Testis (tissue), 3 donors: ENCODE measurements around the gene ZC3HAV1. TPM values are rescaled to one million over a fixed set of nuclear protein-coding genes. Genes with fewer than 3 reads are reported as not detected.

Source experiments
- DNase-seq: peaks from one replicate; pipeline ENCODE4 v3.0.0-alpha.2; 2019
- H3K27ac ChIP-seq, 2 donors: fragments of 200-600 bp; sonication (generic); one replicate each; pipeline ENCODE4 v1.5.1; 2019
- H3K27me3 ChIP-seq: fragments of 200-600 bp; sonication (generic); one replicate; pipeline ENCODE4 v1.5.1; 2019
- H3K36me3 ChIP-seq: fragments of 200-600 bp; sonication (generic); one replicate; pipeline ENCODE4 v1.5.1; 2017; ENCODE audit warnings: low read depth; ENCODE audit errors: missing control alignments
- H3K4me1 ChIP-seq: fragments of 200-600 bp; sonication (generic); one replicate; pipeline ENCODE4 v1.5.1; 2019
- H3K4me3 ChIP-seq, 2 donors: fragments of 200-600 bp; sonication (generic); one replicate each; pipeline ENCODE4 v1.5.1; 2017 to 2019
- H3K9me3 ChIP-seq: fragments of 200-600 bp; sonication (generic); one replicate; pipeline ENCODE4 v1.5.1; 2017
- CTCF ChIP-seq, 3 experiments: fragments of 450-650 bp in 2 of 3; fragments of 200-600 bp in 1 of 3; sonication (generic) in 1 of 3; IDR thresholded peaks; one replicate each; pipeline ENCODE4 v1.5.1; 2016 to 2019; ENCODE audit warnings: antibody characterized with exemption in 3 of 3, mild to moderate bottlenecking in 2 of 3, moderate library complexity in 1 of 3
- POLR2A ChIP-seq: fragments of 450-650 bp; IDR thresholded peaks from one replicate; pipeline ENCODE4 v1.6.1; 2017; ENCODE audit warnings: antibody characterized with exemption, mild to moderate bottlenecking, moderate library complexity
- WGBS, 2 donors: methylation state at CpG; one replicate each; pipeline ENCODE4 v1.1.5; 2018; 5-methylcytosine and 5-hydroxymethylcytosine counted together
- intact Hi-C: fragments of 100-400 bp; cut with DNase I; formaldehyde crosslinking; loops from one replicate; pipeline ENCODE4 v1.15.1; 2023; ENCODE audit warnings: low total_unique reads
- polyA plus RNA-seq: library from polyadenylated mRNA; stranded (reverse); fragments of 350-450 nt; fragmentation: Illumina TruSeq; extraction: RNeasy Lipid Tissue Mini Kit (QIAGEN cat#74804); gene quantifications from one replicate; pipeline ENCODE4 v1.2.3, GENCODE V29; 2014; ENCODE audit warnings: low read depth, low replicate concordance; ENCODE audit not compliant: insufficient read depth
- total RNA-seq, 2 donors: library from RNA; depleted of rRNA; stranded (reverse); fragments of >200 nt; gene quantifications; one replicate each; pipeline ENCODE4 v1.2.3, GENCODE V29; 2016

ZC3HAV1 gene
- total and polyA plus RNA-seq, 3 donors from 2014 or later = 13.1 to 38.7 (median 32.8) TPM

GRCh38 chr7:139022286-139022685, 87.2 kb downstream of the ZC3HAV1 start:
- H3K27ac ChIP-seq = peak overlapping the region in 1 of 2 donors; percentile 29
- 57 to 80% methylated on average over 4 of the region's 4 CpGs for WGBS, 2 donors
- no peaks in the 10 kb centered on the region for H3K36me3 ChIP-seq
- no peaks in the 10 kb centered on the region for H3K9me3 ChIP-seq
- TF ChIP-seq CTCF (IDR thresholded peaks at IDR 0.05) (no peak), POLR2A (no peak)
- no peak overlapping the region for H3K4me3 ChIP-seq
- no peaks in the 10 kb centered on the region for H3K27me3 ChIP-seq
- peaks cover 3% of the 10 kb centered on the region for H3K4me1 ChIP-seq
- DNase-seq = no peak
- intact Hi-C loops = no loop called here

GRCh38 chr7:139018910-139019309, 90.6 kb downstream of the ZC3HAV1 start:
- no peak for TF ChIP-seq POLR2A
- TF ChIP-seq CTCF (IDR thresholded peaks at IDR 0.05) = no peak
- intact Hi-C loops = no loop called here
- Histone ChIP-seq H3K27ac (no peak overlapping the region), H3K36me3 (no peaks in the 10 kb centered on the region), H3K4me1 (peaks cover 3% of the 10 kb centered on the region), H3K4me3 (no peak overlapping the region), H3K9me3 (no peaks in the 10 kb centered on the region), H3K27me3 (no peaks in the 10 kb centered on the region)
- WGBS, 2 donors = 41 to 50% methylated on average over 3 of the region's 3 CpGs
- no peak for DNase-seq

GRCh38 chr7:139016931-139017511, 92.5 kb downstream of the ZC3HAV1 start:
- 25 to 54% methylated on average over 7 of the region's 7 CpGs for WGBS, 2 donors
- Histone ChIP-seq H3K4me1 (peaks cover 3% of the 10 kb centered on the region), H3K36me3 (no peaks in the 10 kb centered on the region), H3K27me3 (no peaks in the 10 kb centered on the region), H3K27ac (no peak overlapping the region), H3K9me3 (no peaks in the 10 kb centered on the region), H3K4me3 (no peak overlapping the region)
- TF ChIP-seq CTCF (IDR thresholded peaks at IDR 0.05) (peak; percentile 58 to 67 (median 63)), POLR2A (no peak)
- peak; percentile 85 for DNase-seq
- intact Hi-C loops = no loop called here

DNA sequence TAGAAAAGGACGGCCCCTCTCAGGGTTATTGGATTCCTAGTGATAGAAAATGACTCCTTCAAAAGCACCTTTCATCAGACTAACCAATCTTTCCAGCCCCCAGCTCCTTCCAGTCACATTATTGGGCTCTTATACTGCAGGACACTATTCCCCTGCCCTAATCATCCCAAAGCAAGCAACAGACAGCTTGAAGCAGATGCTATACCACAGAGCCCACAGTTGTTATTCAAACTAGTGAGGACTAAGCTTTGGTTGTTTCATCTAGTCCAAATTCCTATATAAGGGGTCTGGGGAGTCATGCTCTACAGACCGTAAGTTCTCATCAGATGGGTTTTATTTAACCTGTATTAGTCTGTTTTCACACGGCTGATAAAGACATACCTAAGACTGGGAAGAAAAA, 98.1 kb downstream of the ZC3HAV1 start:
- 86 to 95% methylated on average over 3 of the region's 3 CpGs for WGBS, 2 donors
- no peak overlapping the region for H3K27ac ChIP-seq
- no peak for DNase-seq
- no peaks in the 10 kb centered on the region for H3K9me3 ChIP-seq
- TF ChIP-seq POLR2A (no peak), CTCF (IDR thresholded peaks at IDR 0.05) (no peak)
- H3K27me3 ChIP-seq = no peaks in the 10 kb centered on the region
- H3K4me1 ChIP-seq = no peaks in the 10 kb centered on the region
- intact Hi-C loops = no loop called here
- H3K4me3 ChIP-seq = no peak overlapping the region
- no peaks in the 10 kb centered on the region for H3K36me3 ChIP-seq
